HFF-Myc (cell line): Measurements from ENCODE around the gene MPC2.

ENCODE experiments used
- DNase-seq: peaks from one replicate; pipeline ENCODE4 v3.0.0-alpha.2; 2011; ENCODE audit warnings: low read depth; ENCODE audit errors: extremely low read depth
- H3K4me3 ChIP-seq: replicated peaks from 2 replicates; pipeline ENCODE4 v1.5.1; 2011; ENCODE audit warnings: low read depth, mild to moderate bottlenecking, control low read depth, low read length
- TF ChIP-seq, protein P1 (sequence below): IDR thresholded peaks from 2 replicates; pipeline ENCODE4 v1.5.1; 2012; ENCODE audit warnings: mild to moderate bottlenecking, low read depth, low read length, control low read depth; ENCODE audit errors: missing control alignments

MPC2 gene

DNA sequence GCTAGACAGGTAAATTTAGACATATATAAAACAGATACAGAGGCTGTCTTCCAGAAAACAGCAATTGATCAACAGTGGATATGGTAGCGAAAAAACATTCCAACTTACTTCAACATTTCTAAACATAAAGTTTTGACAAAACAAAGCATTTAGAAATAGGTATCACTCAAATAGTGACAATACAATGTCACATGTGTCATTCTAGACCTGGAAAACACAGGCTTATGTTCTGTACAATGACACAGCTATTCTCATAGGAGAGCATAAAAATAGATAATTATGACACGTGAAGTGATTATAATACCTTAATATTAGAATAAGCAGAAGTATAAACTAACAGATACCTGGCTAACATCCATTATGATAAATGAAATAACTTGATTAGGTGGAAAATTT, 8.4 kb downstream of the MPC2 start:
- no peak overlapping the region for H3K4me3 ChIP-seq
- TF ChIP-seq, protein P1, sequence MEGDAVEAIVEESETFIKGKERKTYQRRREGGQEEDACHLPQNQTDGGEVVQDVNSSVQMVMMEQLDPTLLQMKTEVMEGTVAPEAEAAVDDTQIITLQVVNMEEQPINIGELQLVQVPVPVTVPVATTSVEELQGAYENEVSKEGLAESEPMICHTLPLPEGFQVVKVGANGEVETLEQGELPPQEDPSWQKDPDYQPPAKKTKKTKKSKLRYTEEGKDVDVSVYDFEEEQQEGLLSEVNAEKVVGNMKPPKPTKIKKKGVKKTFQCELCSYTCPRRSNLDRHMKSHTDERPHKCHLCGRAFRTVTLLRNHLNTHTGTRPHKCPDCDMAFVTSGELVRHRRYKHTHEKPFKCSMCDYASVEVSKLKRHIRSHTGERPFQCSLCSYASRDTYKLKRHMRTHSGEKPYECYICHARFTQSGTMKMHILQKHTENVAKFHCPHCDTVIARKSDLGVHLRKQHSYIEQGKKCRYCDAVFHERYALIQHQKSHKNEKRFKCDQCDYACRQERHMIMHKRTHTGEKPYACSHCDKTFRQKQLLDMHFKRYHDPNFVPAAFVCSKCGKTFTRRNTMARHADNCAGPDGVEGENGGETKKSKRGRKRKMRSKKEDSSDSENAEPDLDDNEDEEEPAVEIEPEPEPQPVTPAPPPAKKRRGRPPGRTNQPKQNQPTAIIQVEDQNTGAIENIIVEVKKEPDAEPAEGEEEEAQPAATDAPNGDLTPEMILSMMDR, result no peak
- no peak for DNase-seq

DNA sequence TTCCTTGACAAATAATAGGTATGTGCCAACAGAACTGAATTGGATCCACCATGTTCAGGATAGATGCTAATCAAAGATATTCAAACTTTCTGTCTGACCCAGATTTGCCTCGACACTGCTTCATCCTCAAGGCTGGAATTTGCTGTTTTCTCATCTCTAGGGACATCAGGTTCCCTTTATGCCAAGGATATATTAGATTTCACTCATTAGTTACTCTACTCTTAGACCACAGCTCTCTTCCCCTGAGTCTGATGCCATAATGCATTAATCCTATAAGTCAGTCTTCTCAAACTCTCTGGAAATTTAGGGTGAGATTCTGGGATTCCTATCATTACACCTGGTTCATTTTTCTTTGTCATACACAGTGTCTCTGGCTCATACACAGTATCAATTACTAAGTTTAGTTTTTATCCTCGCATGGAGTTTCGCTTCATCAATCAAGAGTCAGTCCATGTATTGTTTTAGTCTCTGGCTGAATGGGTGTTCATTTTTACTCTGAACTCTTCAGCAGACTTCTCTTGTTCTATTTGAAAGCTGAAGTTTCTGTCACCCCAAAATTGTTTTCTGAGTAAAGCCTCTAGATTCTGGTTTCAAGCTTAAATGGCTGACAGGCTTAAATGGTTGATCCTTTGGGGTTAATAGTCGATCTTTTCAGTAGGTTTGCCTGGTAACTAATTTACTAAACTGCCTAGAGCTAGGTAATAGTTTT, 9.7 kb downstream of the MPC2 start:
- no peak for DNase-seq
- no peak overlapping the region for H3K4me3 ChIP-seq
- TF ChIP-seq, protein P1, result no peak

GRCh38 chr1:167926486-167926997, 10.3 kb downstream of the MPC2 start:
- no peak for DNase-seq
- H3K4me3 ChIP-seq, result no peak overlapping the region
- TF ChIP-seq, protein P1, result no peak

GRCh38 chr1:167924543-167925231, 12.2 kb downstream of the MPC2 start:
- no peak for DNase-seq
- TF ChIP-seq, protein P1, result no peak
- H3K4me3 ChIP-seq, result no peak overlapping the region

DNA sequence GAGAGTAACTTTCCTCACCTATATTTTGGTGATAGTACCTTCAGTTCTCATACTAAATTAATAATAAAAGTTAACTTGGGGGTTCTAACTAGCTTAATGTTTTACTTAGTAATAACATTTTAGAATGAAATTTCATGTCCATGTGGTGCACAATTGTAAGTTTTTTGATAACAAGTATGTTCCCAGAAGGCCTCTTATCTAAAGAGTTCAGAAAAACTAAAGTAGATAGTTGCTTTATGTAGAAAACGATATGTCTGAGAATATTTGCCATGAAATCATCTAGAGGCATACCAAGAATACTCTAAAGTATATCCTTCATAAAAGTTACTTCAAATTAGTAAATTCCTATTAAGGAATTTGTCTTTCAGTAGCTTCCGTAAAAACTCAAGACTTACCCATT, 12.8 kb downstream of the MPC2 start:
- TF ChIP-seq, protein P1, result no peak
- H3K4me3 ChIP-seq, result no peak overlapping the region
- no peak for DNase-seq

- no peak for DNase-seq
- TF ChIP-seq, protein P1, result no peak
- H3K4me3 ChIP-seq, result no peak overlapping the region
Measured at GRCh38 chr1:167923324-167924056, 13.4 kb downstream of the MPC2 start.
